Measurements from ENCODE around the gene PHKA2. TPM values are rescaled to one million over a fixed set of nuclear protein-coding genes. Genes with fewer than 3 reads are reported as not detected.

The PHKA2 gene
- total and polyA plus RNA-seq, 3 donors from 2014 or later, result 42.4 to 95.7 (median 89.9) TPM

DNA sequence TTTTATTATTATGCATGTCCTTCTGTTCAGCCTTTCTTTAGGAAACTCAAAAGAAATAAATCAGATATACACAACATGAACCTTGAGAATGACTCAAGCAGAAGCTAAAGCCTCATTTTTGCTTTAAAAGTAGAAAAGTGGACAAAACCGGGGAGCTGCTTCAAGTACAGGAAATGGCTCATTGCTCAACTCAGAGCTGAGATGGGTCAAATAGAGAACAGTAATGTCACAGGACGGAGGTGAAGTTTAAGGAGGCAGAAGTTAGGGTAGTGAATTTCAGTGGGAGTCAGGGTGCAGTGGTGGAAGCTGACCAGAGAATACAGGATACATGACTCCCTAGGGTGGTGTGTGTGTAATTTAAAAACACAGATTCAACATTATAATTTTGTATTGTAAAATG, 22.2 kb downstream of the PHKA2 start:
- TF ChIP-seq POLR2A (IDR thresholded peaks at IDR 0.05), result no peak
- TF ChIP-seq, protein P1, sequence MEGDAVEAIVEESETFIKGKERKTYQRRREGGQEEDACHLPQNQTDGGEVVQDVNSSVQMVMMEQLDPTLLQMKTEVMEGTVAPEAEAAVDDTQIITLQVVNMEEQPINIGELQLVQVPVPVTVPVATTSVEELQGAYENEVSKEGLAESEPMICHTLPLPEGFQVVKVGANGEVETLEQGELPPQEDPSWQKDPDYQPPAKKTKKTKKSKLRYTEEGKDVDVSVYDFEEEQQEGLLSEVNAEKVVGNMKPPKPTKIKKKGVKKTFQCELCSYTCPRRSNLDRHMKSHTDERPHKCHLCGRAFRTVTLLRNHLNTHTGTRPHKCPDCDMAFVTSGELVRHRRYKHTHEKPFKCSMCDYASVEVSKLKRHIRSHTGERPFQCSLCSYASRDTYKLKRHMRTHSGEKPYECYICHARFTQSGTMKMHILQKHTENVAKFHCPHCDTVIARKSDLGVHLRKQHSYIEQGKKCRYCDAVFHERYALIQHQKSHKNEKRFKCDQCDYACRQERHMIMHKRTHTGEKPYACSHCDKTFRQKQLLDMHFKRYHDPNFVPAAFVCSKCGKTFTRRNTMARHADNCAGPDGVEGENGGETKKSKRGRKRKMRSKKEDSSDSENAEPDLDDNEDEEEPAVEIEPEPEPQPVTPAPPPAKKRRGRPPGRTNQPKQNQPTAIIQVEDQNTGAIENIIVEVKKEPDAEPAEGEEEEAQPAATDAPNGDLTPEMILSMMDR (IDR thresholded peaks at IDR 0.05), result no peak
- no peak overlapping the region for H3K4me3 ChIP-seq
- H3K27ac ChIP-seq, result no peak overlapping the region
- no peaks in the 10 kb centered on the region for H3K4me1 ChIP-seq
- H3K36me3 ChIP-seq (ENCODE audit: low read depth, missing control alignments), result no peaks in the 10 kb centered on the region
- DNase-seq, result no peak
- WGBS, 2 donors, result 69 to 76% methylated on average over 2 of the region's 2 CpGs
- no peaks in the 10 kb centered on the region for H3K27me3 ChIP-seq
- intact Hi-C loops (cut with DNase I; ENCODE audit: low total_unique reads), result no loop called here
- H3K9me3 ChIP-seq, result no peaks in the 10 kb centered on the region

DNA sequence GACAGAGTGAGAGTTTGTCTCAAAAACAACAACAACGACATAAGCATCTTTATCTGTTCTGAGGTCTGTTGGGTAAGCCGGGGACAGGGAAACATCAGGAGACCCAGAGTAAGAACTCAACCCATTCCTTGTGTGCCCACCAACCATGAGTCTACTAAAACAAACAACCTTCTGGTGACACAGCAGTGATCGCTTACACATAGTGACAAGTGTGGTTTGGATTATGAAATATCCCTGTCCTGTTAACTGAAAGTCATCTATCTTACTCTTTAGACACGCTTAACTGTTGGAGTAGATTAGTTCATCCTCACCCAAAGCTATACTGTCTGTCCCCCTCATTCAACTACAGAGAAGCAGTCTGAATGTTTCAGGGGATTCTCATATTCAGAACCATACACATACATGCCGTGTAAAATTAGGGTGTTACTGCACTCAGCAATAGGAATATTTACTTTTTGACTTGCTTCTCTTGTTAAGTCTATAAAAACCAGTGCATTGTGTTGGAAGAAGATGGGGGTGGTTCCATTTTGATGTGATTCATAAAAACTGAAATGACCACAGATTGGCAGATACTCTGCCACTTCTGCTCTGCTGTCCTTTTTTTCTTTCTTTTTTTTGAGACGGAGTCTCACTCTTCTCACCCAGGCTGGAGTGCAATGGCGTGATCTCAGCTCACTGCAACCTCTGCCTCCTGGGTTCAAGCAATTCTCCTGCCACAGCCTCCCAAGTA, 27.4 kb downstream of the PHKA2 start:
- Histone ChIP-seq H3K4me3 (no peak overlapping the region), H3K4me1 (no peaks in the 10 kb centered on the region), H3K27me3 (no peaks in the 10 kb centered on the region), H3K27ac (no peak overlapping the region), H3K36me3 (ENCODE audit: low read depth, missing control alignments) (no peaks in the 10 kb centered on the region), H3K9me3 (no peaks in the 10 kb centered on the region)
- WGBS, 2 donors, result 76 to 94% methylated on average over 3 to 7 of the region's 7 CpGs
- no peak for DNase-seq
- no peak for TF ChIP-seq POLR2A (IDR thresholded peaks at IDR 0.05)
- TF ChIP-seq, protein P1 (IDR thresholded peaks at IDR 0.05), result no peak
- intact Hi-C loops (cut with DNase I; ENCODE audit: low total_unique reads), result no loop called here

DNA sequence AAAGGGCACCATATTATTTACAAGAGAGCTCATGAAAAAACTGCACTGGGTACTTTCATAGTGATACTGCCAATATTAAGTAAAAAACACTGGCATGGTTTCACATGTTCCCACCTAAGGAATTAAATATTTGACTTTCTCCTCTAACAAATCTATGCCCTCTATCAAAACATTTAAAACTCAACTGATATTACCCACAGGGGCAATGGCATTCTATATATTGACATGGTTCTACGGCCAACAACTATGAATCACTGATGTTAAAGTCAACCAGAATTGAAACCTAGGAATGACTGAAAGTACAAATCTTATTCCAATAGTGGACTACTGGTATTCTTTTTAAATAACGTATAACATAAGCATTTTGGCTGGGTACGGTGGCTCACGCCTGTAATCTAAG, 28.2 kb downstream of the PHKA2 start:
- intact Hi-C loops (cut with DNase I; ENCODE audit: low total_unique reads), result no loop called here

DNA sequence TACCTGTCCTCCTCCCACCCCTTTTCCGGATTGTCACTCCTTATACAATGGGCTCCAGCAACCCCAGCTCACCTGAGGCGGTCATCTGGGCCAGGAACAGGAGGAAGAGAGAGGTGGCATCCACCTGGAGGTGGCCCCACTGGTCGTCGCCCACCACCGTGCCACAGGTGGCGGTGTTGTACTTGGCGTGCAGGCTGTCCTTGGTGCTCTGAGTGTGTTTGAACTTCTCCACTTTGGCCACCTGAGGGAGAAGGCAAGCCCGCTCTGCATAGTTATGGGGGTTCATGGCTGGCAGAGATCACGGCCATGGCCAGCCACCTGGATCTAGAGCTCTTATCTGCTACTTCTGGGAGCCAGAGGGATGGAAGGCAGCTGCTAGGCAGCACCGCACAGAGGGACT, 32.9 kb downstream of the PHKA2 start:
- H3K36me3 ChIP-seq (ENCODE audit: low read depth, missing control alignments), result no peaks in the 10 kb centered on the region
- 100% methylated on average over 2 to 3 of the region's 10 CpGs for WGBS, 2 donors
- H3K9me3 ChIP-seq, result no peaks in the 10 kb centered on the region
- no peak overlapping the region for H3K27ac ChIP-seq
- intact Hi-C loops (cut with DNase I; ENCODE audit: low total_unique reads), result no loop called here
- no peaks in the 10 kb centered on the region for H3K4me1 ChIP-seq
- TF ChIP-seq POLR2A (IDR thresholded peaks at IDR 0.05), result no peak
- TF ChIP-seq, protein P1 (IDR thresholded peaks at IDR 0.05), result no peak
- no peaks in the 10 kb centered on the region for H3K27me3 ChIP-seq
- DNase-seq, result no peak
- H3K4me3 ChIP-seq, result no peak overlapping the region

More for the DNA sequence above, 28.2 kb downstream of the PHKA2 start:
- Histone ChIP-seq H3K27me3 (no peaks in the 10 kb centered on the region), H3K36me3 (ENCODE audit: low read depth, missing control alignments) (no peaks in the 10 kb centered on the region), H3K27ac (no peak overlapping the region), H3K4me3 (no peak overlapping the region), H3K9me3 (no peaks in the 10 kb centered on the region), H3K4me1 (no peaks in the 10 kb centered on the region)
- DNase-seq, result no peak
- TF ChIP-seq, protein P1 (IDR thresholded peaks at IDR 0.05), result no peak
- TF ChIP-seq POLR2A (IDR thresholded peaks at IDR 0.05), result no peak
- WGBS, 2 donors, result 96 to 100% methylated on average over 4 of the region's 4 CpGs

DNA sequence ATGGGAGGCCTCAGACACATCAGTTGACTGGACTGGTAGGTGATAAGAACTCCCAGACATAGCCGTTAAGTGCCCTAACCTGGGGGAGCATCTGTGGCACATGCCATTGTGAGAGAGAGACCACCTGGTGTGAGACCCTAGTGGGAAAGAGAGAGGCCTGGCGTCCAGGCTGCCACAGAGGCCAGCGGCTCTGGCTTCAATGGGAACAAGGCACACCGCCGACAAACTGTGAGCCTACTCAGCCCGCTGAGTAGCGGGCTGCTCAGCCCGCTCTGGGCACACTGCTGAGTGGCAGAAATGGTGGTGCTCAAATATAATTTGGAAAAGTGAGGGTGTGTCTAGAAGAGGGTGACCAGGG, 34.0 kb downstream of the PHKA2 start:
- Histone ChIP-seq H3K9me3 (no peaks in the 10 kb centered on the region), H3K36me3 (ENCODE audit: low read depth, missing control alignments) (no peaks in the 10 kb centered on the region), H3K27ac (no peak overlapping the region), H3K4me3 (no peak overlapping the region), H3K4me1 (no peaks in the 10 kb centered on the region), H3K27me3 (no peaks in the 10 kb centered on the region)
- WGBS, 2 donors, result 89% methylated on average over 8 of the region's 8 CpGs; no CpG with 5 or more reads in 1 of the 2 donors
- DNase-seq, result no peak
- no peak for TF ChIP-seq POLR2A (IDR thresholded peaks at IDR 0.05)
- TF ChIP-seq, protein P1 (IDR thresholded peaks at IDR 0.05), result no peak
- intact Hi-C loops (cut with DNase I; ENCODE audit: low total_unique reads), result no loop called here

Measured in testis (tissue), 3 donors.